Activated CD4-positive, alpha-beta T cell treated with anti-CD3 and anti-CD28 coated beads, Interleukin-2, amount 10 ng/mL, durations not matched to agents 7 days and 5 days (primary cell): Measurements from ENCODE around the gene PSMC3IP. TPM values are rescaled to one million over a fixed set of nuclear protein-coding genes. Genes with fewer than 3 reads are reported as not detected.

Source experiments
- CTCF ChIA-PET: fragments of 350-600 bp; sonication (Branson Sonifier 250); formaldehyde crosslinking; loops from one replicate; lab custom pipeline; 2021; ENCODE audit warnings: antibody characterized with exemption; lab: Charles Lee
- POLR2A ChIA-PET: fragments of 350-600 bp; sonication (Branson Sonifier 250); formaldehyde crosslinking; loops from one replicate; lab custom pipeline; 2021; ENCODE audit warnings: antibody characterized with exemption; lab: Charles Lee
- DNase-seq: peaks from one replicate; pipeline ENCODE4 v3.0.0-alpha.2; 2020
- H3K27ac Mint-ChIP-seq: one replicate; pipeline ENCODE4 v1.8.0; 2021; ENCODE audit warnings: mild to moderate bottlenecking, moderate library complexity, mixed read lengths
- H3K27me3 Mint-ChIP-seq: one replicate; pipeline ENCODE4 v1.8.0; 2021; ENCODE audit warnings: mixed read lengths
- H3K36me3 Mint-ChIP-seq: one replicate; pipeline ENCODE4 v1.8.0; 2021; ENCODE audit warnings: low read depth, mixed read lengths
- H3K4me1 Mint-ChIP-seq: one replicate; pipeline ENCODE4 v1.8.0; 2021; ENCODE audit warnings: mixed read lengths
- H3K4me3 Mint-ChIP-seq: one replicate; pipeline ENCODE4 v1.8.0; 2021; ENCODE audit warnings: mild to moderate bottlenecking, moderate library complexity, mixed read lengths
- H3K9me3 Mint-ChIP-seq: one replicate; pipeline ENCODE4 v1.8.0; 2021; ENCODE audit warnings: mixed read lengths
- total RNA-seq, 2 experiments: library from RNA; stranded (reverse); gene quantifications; one replicate each; pipeline ENCODE4 v1.2.3, GENCODE V29; 2021

PSMC3IP gene
- total RNA-seq, 2 experiments from 2014 or later: 17.4 to 18.5 TPM

GRCh38 chr17:42579794-42580551 lies 2.4 kb upstream of the PSMC3IP start:
- H3K9me3 Mint-ChIP-seq: no peaks in the 10 kb centered on the region
- H3K36me3 Mint-ChIP-seq: peaks cover 41% of the 10 kb centered on the region
- POLR2A ChIA-PET: no interaction called here
- H3K27me3 Mint-ChIP-seq: no peaks in the 10 kb centered on the region
- no peak overlapping the region for H3K27ac Mint-ChIP-seq
- peaks cover 31% of the 10 kb centered on the region for H3K4me1 Mint-ChIP-seq
- CTCF ChIA-PET: interaction anchor here (1.2 to 3.8 kb wide), 4 partner anchors 10 to 189 kb away, joined by 3 to 20 read pairs (median 7); no protein-coding TSS in a partner anchor
- H3K4me3 Mint-ChIP-seq: no peak overlapping the region
- DNase-seq: no peak

DNA sequence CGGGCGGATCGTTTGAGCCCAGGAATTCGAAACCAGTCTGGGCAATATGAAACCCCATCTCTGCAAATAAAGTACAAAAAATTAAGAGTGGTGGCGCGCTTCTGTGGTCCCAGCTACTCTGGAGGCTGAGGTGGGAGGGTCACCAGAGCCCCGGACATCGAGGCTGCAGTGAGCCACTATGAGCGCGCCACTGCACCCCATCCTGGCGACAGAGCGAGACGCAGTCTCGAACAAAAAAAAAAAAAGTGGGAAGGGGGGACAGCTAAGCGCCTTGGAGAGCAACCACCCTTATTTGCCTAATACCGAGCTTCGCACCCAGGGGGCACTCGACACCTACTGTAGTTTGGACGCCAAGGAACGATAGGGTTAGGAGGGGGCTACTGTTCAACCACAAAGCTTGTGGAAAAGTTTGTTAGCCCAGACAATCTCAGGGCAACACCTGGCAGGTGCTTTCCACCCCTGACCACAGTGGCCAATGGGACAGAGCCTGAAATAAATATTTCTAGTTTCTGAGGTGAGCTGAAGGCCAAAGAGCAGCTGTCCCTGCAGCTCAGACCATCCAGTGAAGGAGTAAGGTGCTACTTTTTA lies 847 bp upstream of the PSMC3IP start:
- Mint-ChIP-seq H3K27ac (peak overlapping the region; percentile 94), H3K9me3 (no peaks in the 10 kb centered on the region), H3K4me1 (peaks cover 36% of the 10 kb centered on the region), H3K4me3 (peak overlapping the region; percentile 97), H3K27me3 (no peaks in the 10 kb centered on the region), H3K36me3 (peaks cover 38% of the 10 kb centered on the region)
- ChIA-PET POLR2A (interaction anchor here (0.6 to 1.6 kb wide), 7 partner anchors 30 to 246 kb away, joined by 3 to 9 read pairs (median 6); partner anchors contain the start of genes BECN1, COA3 and NAGLU), CTCF (interaction anchor here (0.5 to 3.8 kb wide), 60 partner anchors 8 to 1327 kb away, joined by 3 to 38 read pairs (median 4); partner anchors contain the start of genes BECN1, CCR10, CNTD1 and COA3)
- DNase-seq: peak; percentile 76

- ChIA-PET POLR2A (interaction anchor here (0.6 to 1.3 kb wide), 3 partner anchors 10 to 233 kb away, joined by 3 to 5 read pairs (median 4); no protein-coding TSS in a partner anchor), CTCF (interaction anchor here (1.1 to 3.8 kb wide), 13 partner anchors 11 to 264 kb away, joined by 3 to 38 read pairs (median 7); partner anchors contain the start of genes CNTD1, COA3, MLX and RETREG3)
Measured at GRCh38 chr17:42577140-42577531, 393 bp downstream of the PSMC3IP start.

GRCh38 chr17:42574463-42574862 lies 3.1 kb downstream of the PSMC3IP start:
- CTCF ChIA-PET: interaction anchor here (1.0 kb wide), 1 partner anchor 9 kb away, joined by 3 read pairs; no protein-coding TSS in a partner anchor
- DNase-seq: no peak
- Mint-ChIP-seq H3K36me3 (peaks cover 56% of the 10 kb centered on the region), H3K4me1 (peaks cover 39% of the 10 kb centered on the region), H3K27me3 (no peaks in the 10 kb centered on the region), H3K27ac (no peak overlapping the region), H3K4me3 (no peak overlapping the region), H3K9me3 (no peaks in the 10 kb centered on the region)
- POLR2A ChIA-PET: no interaction called here

More at GRCh38 chr17:42577140-42577531, 393 bp downstream of the PSMC3IP start:
- H3K4me3 Mint-ChIP-seq: peak overlapping the region; percentile 97
- H3K27ac Mint-ChIP-seq: peak overlapping the region; percentile 77
- peaks cover 38% of the 10 kb centered on the region for H3K36me3 Mint-ChIP-seq
- H3K4me1 Mint-ChIP-seq: peaks cover 38% of the 10 kb centered on the region
- H3K9me3 Mint-ChIP-seq: no peaks in the 10 kb centered on the region
- H3K27me3 Mint-ChIP-seq: no peaks in the 10 kb centered on the region
- no peak for DNase-seq

DNA sequence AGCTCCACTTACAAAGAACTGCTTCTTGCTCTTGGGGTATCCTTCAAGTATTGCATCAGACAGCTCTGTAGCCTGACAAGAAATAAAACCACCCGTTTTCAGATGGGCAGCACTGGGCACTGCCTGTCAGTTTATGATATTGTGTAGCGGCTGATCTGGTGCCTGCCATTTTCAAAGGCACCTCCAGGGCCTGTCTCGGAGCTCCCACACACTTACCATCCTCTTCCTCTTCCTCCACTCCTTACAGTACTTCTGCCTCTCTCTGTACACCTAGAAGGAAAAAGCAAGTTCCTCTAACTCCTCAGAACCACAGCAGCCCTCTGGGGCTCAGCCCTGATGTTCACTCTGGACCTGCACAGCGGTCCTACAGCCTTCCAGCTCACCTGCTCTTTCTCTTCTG lies 4.4 kb downstream of the PSMC3IP start:
- H3K4me1 Mint-ChIP-seq: peaks cover 41% of the 10 kb centered on the region
- no peaks in the 10 kb centered on the region for H3K9me3 Mint-ChIP-seq
- POLR2A ChIA-PET: no interaction called here
- H3K36me3 Mint-ChIP-seq: peaks cover 63% of the 10 kb centered on the region
- no peak overlapping the region for H3K4me3 Mint-ChIP-seq
- no peak for DNase-seq
- no peaks in the 10 kb centered on the region for H3K27me3 Mint-ChIP-seq
- CTCF ChIA-PET: interaction anchor here (0.6 kb wide), 1 partner anchor 164 kb away, joined by 3 read pairs; no protein-coding TSS in a partner anchor
- H3K27ac Mint-ChIP-seq: no peak overlapping the region

GRCh38 chr17:42571435-42572225 lies 5.9 kb downstream of the PSMC3IP start:
- Mint-ChIP-seq H3K4me1 (peaks cover 42% of the 10 kb centered on the region), H3K36me3 (peaks cover 68% of the 10 kb centered on the region)
- CTCF ChIA-PET: interaction anchor here (0.6 to 1.0 kb wide), 2 partner anchors 41 to 160 kb away, joined by 3 read pairs; no protein-coding TSS in a partner anchor

DNA sequence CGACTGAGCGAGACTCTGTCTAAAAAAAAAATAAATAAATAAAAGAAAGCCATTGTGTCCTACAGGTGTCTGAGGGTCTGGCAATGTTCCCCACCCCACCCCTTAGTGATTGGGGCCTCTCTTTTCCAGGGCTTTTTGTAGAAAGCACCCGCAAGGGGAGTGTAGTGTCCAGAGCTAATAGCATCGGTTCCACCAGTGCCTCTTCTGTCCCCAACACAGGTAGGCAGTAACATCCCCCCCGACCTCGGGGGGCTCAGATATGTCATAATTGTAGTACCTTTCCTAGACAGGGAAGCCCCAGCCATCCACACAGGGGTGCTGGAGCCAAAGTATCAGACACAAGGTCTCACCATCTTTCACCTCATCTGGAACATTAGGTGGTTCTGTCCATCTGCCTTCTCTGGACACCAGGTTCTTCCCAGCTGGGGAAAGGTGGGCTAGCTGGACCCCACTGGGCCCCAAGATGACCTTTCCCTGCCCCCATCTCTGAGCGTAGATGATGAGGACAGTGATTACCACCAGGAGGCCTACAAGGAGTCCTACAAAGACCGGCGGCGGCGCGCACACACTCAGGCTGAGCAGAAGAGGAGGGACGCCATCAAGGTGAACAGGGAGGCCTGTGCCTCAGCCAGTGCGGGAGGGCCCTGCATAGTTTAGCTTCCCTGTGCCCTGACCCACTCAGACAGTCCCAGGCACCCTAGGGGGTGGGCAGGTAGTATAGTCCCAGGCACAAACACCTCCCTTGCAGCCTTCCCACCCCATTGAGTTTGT lies 9.0 kb downstream of the PSMC3IP start:
- peaks cover 57% of the 10 kb centered on the region for H3K36me3 Mint-ChIP-seq
- H3K27me3 Mint-ChIP-seq: no peaks in the 10 kb centered on the region
- H3K4me3 Mint-ChIP-seq: peak overlapping the region; percentile 92
- H3K9me3 Mint-ChIP-seq: no peaks in the 10 kb centered on the region
- ChIA-PET POLR2A (no interaction called here), CTCF (interaction anchor here (1.0 to 5.1 kb wide), 4 partner anchors 9 to 37 kb away, joined by 4 to 38 read pairs (median 4); partner anchors contain the start of gene PSMC3IP)
- peaks cover 37% of the 10 kb centered on the region for H3K4me1 Mint-ChIP-seq
- DNase-seq: no peak
- H3K27ac Mint-ChIP-seq: peak overlapping the region; percentile 48

More at GRCh38 chr17:42571435-42572225, 5.9 kb downstream of the PSMC3IP start:
- Mint-ChIP-seq H3K27me3 (no peaks in the 10 kb centered on the region), H3K4me3 (no peak overlapping the region), H3K27ac (no peak overlapping the region), H3K9me3 (no peaks in the 10 kb centered on the region)
- no peak for DNase-seq
- POLR2A ChIA-PET: no interaction called here

GRCh38 chr17:42566883-42567573 lies 10.5 kb downstream of the PSMC3IP start, which contains the start of gene MLX:
Gene MLX (plus strand): TSS chr17:42567100. CDS start chr17:42567125, 25 bp downstream.
- ChIA-PET CTCF (interaction anchor here (1.2 to 5.1 kb wide), 5 partner anchors 9 to 112 kb away, joined by 3 to 38 read pairs (median 4); partner anchors contain the start of gene PSMC3IP), POLR2A (interaction anchor here (0.8 kb wide), 1 partner anchor 10 kb away, joined by 3 read pairs; no protein-coding TSS in a partner anchor)
- peaks cover 45% of the 10 kb centered on the region for H3K4me1 Mint-ChIP-seq
- no peaks in the 10 kb centered on the region for H3K9me3 Mint-ChIP-seq
- H3K36me3 Mint-ChIP-seq: peaks cover 54% of the 10 kb centered on the region
- H3K4me3 Mint-ChIP-seq: peak within 1 kb of the TSS; percentile 92
- peak; percentile 91 for DNase-seq
- H3K27me3 Mint-ChIP-seq: no peaks in the 10 kb centered on the region
- peak within 1 kb of the TSS; percentile 95 for H3K27ac Mint-ChIP-seq

DNA sequence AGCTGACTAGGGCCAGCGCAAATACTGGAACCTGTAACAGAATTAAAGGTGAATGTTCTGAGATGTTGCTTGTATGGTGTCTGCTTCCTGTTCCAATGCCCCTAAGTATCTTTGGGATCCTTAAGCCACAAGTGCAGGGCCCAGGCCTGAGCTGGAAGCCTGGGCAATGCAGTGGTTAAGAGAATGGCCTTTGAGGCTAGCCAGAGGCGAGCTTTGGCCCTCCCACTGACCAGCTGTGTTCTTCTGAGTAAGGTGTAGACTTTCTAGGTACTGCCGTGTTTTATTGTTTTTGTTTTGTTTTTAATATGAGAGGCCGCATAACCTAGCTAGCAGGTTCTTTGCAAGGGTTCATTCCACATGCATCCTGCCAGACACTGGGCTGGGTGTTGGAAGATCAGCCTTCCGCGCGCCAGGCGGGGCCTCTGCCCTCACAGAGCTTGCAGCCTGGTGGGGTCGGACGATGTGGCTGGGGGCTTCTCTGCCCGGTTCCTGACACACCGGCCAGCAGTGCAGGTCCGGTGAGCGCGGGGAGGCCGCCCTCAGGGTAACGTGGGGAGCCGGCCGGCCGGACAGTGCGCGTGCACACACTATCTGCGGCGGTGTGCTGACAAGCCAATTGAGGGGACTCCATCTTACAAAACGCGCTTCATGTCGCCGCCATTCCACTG lies 11.2 kb downstream of the PSMC3IP start:
- DNase-seq: no peak
- Mint-ChIP-seq H3K27ac (peak overlapping the region; percentile 95), H3K36me3 (peaks cover 50% of the 10 kb centered on the region), H3K4me3 (peak overlapping the region; percentile 92), H3K27me3 (no peaks in the 10 kb centered on the region), H3K4me1 (peaks cover 52% of the 10 kb centered on the region), H3K9me3 (no peaks in the 10 kb centered on the region)
- ChIA-PET POLR2A (no interaction called here), CTCF (interaction anchor here (1.2 to 5.1 kb wide), 4 partner anchors 8 to 113 kb away, joined by 3 to 38 read pairs (median 4); partner anchors contain the start of gene PSMC3IP)

DNA sequence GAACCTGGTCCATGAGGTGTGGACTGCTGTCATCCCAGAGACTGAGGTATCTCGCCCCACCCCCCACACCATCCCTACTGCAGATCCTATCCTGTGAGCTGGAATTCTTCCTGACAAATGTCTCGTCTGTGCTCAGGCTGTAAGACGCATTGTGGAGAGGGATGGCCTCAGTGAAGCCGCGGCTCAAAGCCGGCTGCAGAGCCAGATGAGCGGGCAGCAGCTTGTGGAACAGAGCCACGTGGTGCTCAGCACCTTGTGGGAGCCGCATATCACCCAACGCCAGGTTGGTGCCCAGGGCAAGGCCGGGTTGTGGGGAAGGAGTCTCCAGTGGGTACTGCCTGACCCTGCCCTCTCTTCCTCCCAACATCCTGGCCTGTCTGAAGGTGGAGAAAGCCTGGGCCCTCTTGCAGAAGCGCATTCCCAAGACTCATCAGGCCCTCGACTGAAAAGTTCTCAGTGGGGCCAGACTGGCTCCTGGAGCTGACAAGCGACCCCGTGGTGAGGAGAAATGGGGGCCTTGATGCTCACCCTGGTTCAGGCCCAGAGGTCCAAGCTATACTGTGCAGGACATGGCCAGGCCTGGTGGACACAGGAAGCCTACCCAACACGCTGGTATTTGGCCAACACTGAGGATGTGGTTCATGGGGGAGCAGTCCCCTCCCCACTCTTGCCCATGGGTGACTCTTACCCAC lies 11.9 kb downstream of the PSMC3IP start:
- H3K4me3 Mint-ChIP-seq: peak overlapping the region; percentile 92
- H3K36me3 Mint-ChIP-seq: peaks cover 45% of the 10 kb centered on the region
- DNase-seq: no peak
- peaks cover 54% of the 10 kb centered on the region for H3K4me1 Mint-ChIP-seq
- CTCF ChIA-PET: interaction anchor here (1.2 to 5.1 kb wide), 2 partner anchors 12 to 114 kb away, joined by 3 to 38 read pairs; partner anchors contain the start of gene PSMC3IP
- no peaks in the 10 kb centered on the region for H3K27me3 Mint-ChIP-seq
- no peaks in the 10 kb centered on the region for H3K9me3 Mint-ChIP-seq
- POLR2A ChIA-PET: no interaction called here
- peak overlapping the region; percentile 95 for H3K27ac Mint-ChIP-seq
